Keratinocyte (primary cell): ENCODE data around the gene VWC2. TPM values are rescaled to one million over a fixed set of nuclear protein-coding genes. Genes with fewer than 3 reads are reported as not detected.

Source experiments
- DNase-seq: peaks from one replicate; pipeline ENCODE4 v3.0.0-alpha.2; 2011; ENCODE audit warnings: low read depth, missing footprints, low spot score
- FAIRE-seq: peaks from 2 replicates; lab custom pipeline; 2011; peaks lifted over from hg19 to GRCh38; lab: Jason Lieb, UNC
- H2AFZ ChIP-seq: 2 replicates; pipeline ENCODE4 v1.6.0; 2012; ENCODE audit warnings: low read length, control low read depth, inconsistent platforms; ENCODE audit not compliant: control insufficient read depth
- H3K27ac ChIP-seq: 2 replicates; pipeline ENCODE4 v1.5.1; 2011; ENCODE audit warnings: low read length; ENCODE audit not compliant: control insufficient read depth, insufficient read depth
- H3K27me3 ChIP-seq: 3 replicates; pipeline ENCODE4 v1.6.0; 2011; ENCODE audit warnings: low read length; ENCODE audit not compliant: control insufficient read depth, insufficient read depth; ENCODE audit errors: extremely low read depth
- H3K36me3 ChIP-seq, 2 experiments: 2 replicates in 1 of 2; 3 replicates in 1 of 2; pipeline ENCODE4 v1.5.1; 2011; ENCODE audit warnings: low read length in 2 of 2, mild to moderate bottlenecking in 1 of 2; ENCODE audit not compliant: control insufficient read depth in 2 of 2, insufficient read depth in 2 of 2; ENCODE audit errors: extremely low read depth in 1 of 2
- H3K4me1 ChIP-seq: 3 replicates; pipeline ENCODE4 v1.5.1; 2011; ENCODE audit warnings: low read length; ENCODE audit not compliant: control insufficient read depth, insufficient read depth; ENCODE audit errors: extremely low read depth
- H3K4me2 ChIP-seq: 3 replicates; pipeline ENCODE4 v1.6.0; 2011; ENCODE audit warnings: low read depth, low read length; ENCODE audit not compliant: control insufficient read depth, insufficient read depth; ENCODE audit errors: extremely low read depth
- H3K4me3 ChIP-seq, 3 experiments: fragments of 200-600 bp in 1 of 3; sonication (generic) in 1 of 3; 2 replicates in 2 of 3; 3 replicates in 1 of 3; pipeline ENCODE4 v1.5.1; 2011 to 2016; ENCODE audit warnings: low read length in 3 of 3, mild to moderate bottlenecking in 3 of 3, control low read depth in 2 of 3, inconsistent platforms in 1 of 3, low read depth in 1 of 3, mixed read lengths in 1 of 3, mixed run types in 1 of 3, moderate library complexity in 1 of 3; ENCODE audit not compliant: control insufficient read depth in 2 of 3, insufficient read depth in 2 of 3; ENCODE audit errors: extremely low read depth in 1 of 3
- H3K79me2 ChIP-seq: 2 replicates; pipeline ENCODE4 v1.6.0; 2012; ENCODE audit warnings: low read length; ENCODE audit not compliant: control insufficient read depth, insufficient read depth
- H3K9ac ChIP-seq: 3 replicates; pipeline ENCODE4 v1.6.0; 2011; ENCODE audit warnings: low read length; ENCODE audit not compliant: control insufficient read depth, insufficient read depth; ENCODE audit errors: extremely low read depth
- H3K9me1 ChIP-seq: 3 replicates; pipeline ENCODE4 v1.6.0; 2011; ENCODE audit warnings: low read length; ENCODE audit not compliant: control insufficient read depth, insufficient read depth; ENCODE audit errors: extremely low read depth
- H3K9me3 ChIP-seq: 2 replicates; pipeline ENCODE4 v1.5.1; 2012; ENCODE audit warnings: low read depth, low read length; ENCODE audit not compliant: control insufficient read depth
- H4K20me1 ChIP-seq: 3 replicates; pipeline ENCODE4 v1.6.0; 2011; ENCODE audit warnings: low read length; ENCODE audit not compliant: control insufficient read depth, insufficient read depth; ENCODE audit errors: extremely low read depth
- CTCF ChIP-seq, 3 experiments: IDR thresholded peaks in 1 of 3; conservative IDR thresholded peaks in 1 of 3; optimal IDR thresholded peaks in 1 of 3; 2 replicates in 2 of 3; 3 replicates in 1 of 3; pipeline versions ENCODE3 to v1.5.1; 2011; ENCODE audit warnings: low read length in 3 of 3, mild to moderate bottlenecking in 3 of 3, moderate library complexity in 2 of 3, control low read depth in 1 of 3, inconsistent platforms in 1 of 3; ENCODE audit not compliant: insufficient read depth in 2 of 3; ENCODE audit errors: extremely low read depth in 1 of 3
- EZH2 ChIP-seq: IDR thresholded peaks from one replicate; pipeline ENCODE4 v1.6.1; 2012; ENCODE audit warnings: inconsistent platforms, mild to moderate bottlenecking, low read length, moderate library complexity
- dilution Hi-C: fragments of 300-500 bp; cut with MboI; formaldehyde crosslinking; loops from one replicate; pipeline ENCODE4 v1.7.0; 2020; ENCODE audit warnings: low sequenced_read_pairs; ENCODE audit not compliant: extremely low pct_ligation_motif_present
- polyA plus RNA-seq, 5 experiments: library from polyadenylated mRNA; depleted of rRNA in 3 of 5; stranded (reverse) in 3 of 5; stranded (forward) in 1 of 5; unstranded in 1 of 5; fragments of >200 nt; gene quantifications; 1 replicate in 1 of 5; 2 replicates in 3 of 5; 3 replicates in 1 of 5; pipeline versions ENCODE4 v1.2.1 to v1.2.3, GENCODE V29; 2011 to 2012; ENCODE audit warnings: missing spikeins in 2 of 5, low read depth in 1 of 5, low replicate concordance in 1 of 5

Gene VWC2
- polyA plus RNA-seq, 1 donor (not counting 4 experiments of a cell fraction or from before 2014, with no cell fraction given), result not detected

- Histone ChIP-seq H3K79me2 (no peaks in the 10 kb centered on the region), H4K20me1 (no peaks in the 10 kb centered on the region), H3K9me3 (no peaks in the 10 kb centered on the region), H3K27me3 (peaks cover 3% of the 10 kb centered on the region), H3K4me1 (no peaks in the 10 kb centered on the region), H2AFZ (no peak overlapping the region), H3K4me2 (no peak overlapping the region), H3K36me3 (no peaks in the 10 kb centered on the region), H3K4me3 (no peak overlapping the region), H3K9me1 (no peaks in the 10 kb centered on the region), H3K9ac (no peak overlapping the region), H3K27ac (no peak overlapping the region)
- dilution Hi-C loops, result no loop called here
- FAIRE-seq, result no peak
- no peak for DNase-seq
- no peak for TF ChIP-seq EZH2
- no peak for TF ChIP-seq CTCF (optimal IDR thresholded peaks at IDR 0.05 in 1 of 3, IDR thresholded peaks at IDR 0.05 in 1 of 3, conservative IDR thresholded peaks at IDR 0.05 in 1 of 3; ENCODE audit: extremely low read depth in 1 of 3, insufficient read depth in 2 of 3, low read length in 3 of 3)
Observed at GRCh38 chr7:49787980-49788379, 14.5 kb downstream of the VWC2 start.

- no peaks in the 10 kb centered on the region for H3K9me3 ChIP-seq
- no peak for FAIRE-seq
Observed at GRCh38 chr7:49788455-49789059, 15.1 kb downstream of the VWC2 start.

More at GRCh38 chr7:49788455-49789059, 15.1 kb downstream of the VWC2 start:
- H3K27ac ChIP-seq, result no peak overlapping the region
- H3K36me3 ChIP-seq, result no peaks in the 10 kb centered on the region
- H3K27me3 ChIP-seq, result no peaks in the 10 kb centered on the region
- H3K79me2 ChIP-seq, result no peaks in the 10 kb centered on the region
- H3K9ac ChIP-seq, result no peak overlapping the region
- no peaks in the 10 kb centered on the region for H3K4me1 ChIP-seq
- no peaks in the 10 kb centered on the region for H3K9me1 ChIP-seq
- no peak overlapping the region for H2AFZ ChIP-seq
- no peak for DNase-seq
- H4K20me1 ChIP-seq, result no peaks in the 10 kb centered on the region
- TF ChIP-seq CTCF (optimal IDR thresholded peaks at IDR 0.05 in 1 of 3, IDR thresholded peaks at IDR 0.05 in 1 of 3, conservative IDR thresholded peaks at IDR 0.05 in 1 of 3; ENCODE audit: extremely low read depth in 1 of 3, insufficient read depth in 2 of 3, low read length in 3 of 3), result no peak
- TF ChIP-seq EZH2, result no peak
- dilution Hi-C loops, result no loop called here
- no peak overlapping the region for H3K4me3 ChIP-seq
- H3K4me2 ChIP-seq, result no peak overlapping the region
